Activated T-cell treated with anti-CD3 and anti-CD28 coated beads for 48 hours (primary cell): Measurements from ENCODE around the gene CNTRL.

Experiments
- DNase-seq: peaks from one replicate; pipeline ENCODE4 v3.0.0-alpha.2; 2020; ENCODE audit warnings: low read depth

The CNTRL gene

DNA sequence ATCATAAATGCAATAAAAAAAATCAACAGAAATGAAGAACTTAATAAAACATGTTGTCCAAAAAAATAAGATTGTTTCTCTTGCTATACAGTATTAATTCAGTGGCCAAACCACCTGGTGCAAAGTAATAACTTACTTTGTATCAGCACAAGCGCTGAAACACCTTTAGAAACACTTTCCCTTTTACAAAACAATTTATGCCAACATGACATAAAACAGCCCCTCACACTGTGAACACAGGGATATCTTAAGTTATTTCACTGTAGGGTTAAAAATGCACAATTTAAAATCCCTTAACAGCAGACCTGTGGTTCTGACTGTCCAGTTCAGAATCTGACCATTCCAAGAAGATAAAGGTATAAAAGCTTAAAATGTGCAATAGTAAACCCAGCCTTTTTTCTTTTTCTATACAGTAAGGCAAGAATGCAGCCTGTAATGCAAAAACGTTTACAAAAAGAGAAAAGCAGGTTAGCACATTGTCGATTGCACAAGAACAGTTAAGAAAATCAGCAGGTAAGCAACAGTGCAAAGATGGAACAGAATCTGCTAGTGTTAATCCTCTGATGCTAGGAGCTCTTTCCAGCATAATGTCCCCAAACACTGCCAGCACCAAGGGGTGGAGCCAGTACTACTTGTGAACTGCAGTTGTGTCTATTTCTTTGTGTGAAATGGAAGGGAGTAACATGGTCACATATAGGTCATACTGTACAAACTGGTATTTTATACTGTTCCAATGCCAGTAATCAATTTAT, 105.4 kb downstream of the CNTRL start:
- no peak for DNase-seq

GRCh38 chr9:121182101-121182836, 107.5 kb downstream of the CNTRL start:
- no peak for DNase-seq

- no peak for DNase-seq
Measured at GRCh38 chr9:121182989-121183388, 108.2 kb downstream of the CNTRL start.

DNA sequence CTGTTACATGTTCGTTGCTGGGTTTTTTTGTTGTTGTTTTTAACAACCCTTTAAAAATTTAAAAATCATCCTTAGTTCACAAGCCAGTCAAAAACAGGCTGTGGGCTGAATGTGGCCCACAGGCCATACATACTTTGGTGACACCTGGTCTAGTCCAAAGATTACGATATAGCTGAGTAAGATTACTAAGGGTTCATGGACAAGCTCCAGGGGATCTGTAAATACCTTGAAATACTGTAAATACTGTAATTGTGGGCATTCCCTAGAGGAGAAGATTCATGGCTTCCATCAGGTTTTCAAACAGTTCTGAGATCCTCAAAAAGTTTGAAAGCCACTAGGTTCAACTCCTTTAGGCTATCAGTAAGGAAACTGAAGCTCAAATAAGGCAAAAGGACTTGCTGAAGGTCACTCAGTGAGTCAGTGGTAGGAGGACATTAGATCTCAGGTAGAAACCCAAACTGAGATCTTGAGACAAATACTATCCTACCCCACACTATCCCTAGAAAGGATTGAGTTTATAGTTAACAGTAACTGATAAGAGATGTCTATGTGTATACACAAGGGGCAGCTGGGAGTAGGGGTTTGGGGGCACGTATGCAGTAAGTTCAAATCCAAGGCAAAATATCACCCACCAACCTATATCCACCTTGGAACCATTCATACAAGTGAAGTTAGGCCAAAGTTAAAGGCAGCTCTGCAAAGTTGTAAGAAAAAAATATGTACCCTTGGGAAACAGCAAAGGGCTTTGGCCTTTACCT, 109.1 kb downstream of the CNTRL start:
- DNase-seq: no peak

GRCh38 chr9:121184463-121184862, 109.7 kb downstream of the CNTRL start:
- DNase-seq: no peak

- no peak for DNase-seq
Measured at GRCh38 chr9:121185178-121185745, 110.5 kb downstream of the CNTRL start.

DNA sequence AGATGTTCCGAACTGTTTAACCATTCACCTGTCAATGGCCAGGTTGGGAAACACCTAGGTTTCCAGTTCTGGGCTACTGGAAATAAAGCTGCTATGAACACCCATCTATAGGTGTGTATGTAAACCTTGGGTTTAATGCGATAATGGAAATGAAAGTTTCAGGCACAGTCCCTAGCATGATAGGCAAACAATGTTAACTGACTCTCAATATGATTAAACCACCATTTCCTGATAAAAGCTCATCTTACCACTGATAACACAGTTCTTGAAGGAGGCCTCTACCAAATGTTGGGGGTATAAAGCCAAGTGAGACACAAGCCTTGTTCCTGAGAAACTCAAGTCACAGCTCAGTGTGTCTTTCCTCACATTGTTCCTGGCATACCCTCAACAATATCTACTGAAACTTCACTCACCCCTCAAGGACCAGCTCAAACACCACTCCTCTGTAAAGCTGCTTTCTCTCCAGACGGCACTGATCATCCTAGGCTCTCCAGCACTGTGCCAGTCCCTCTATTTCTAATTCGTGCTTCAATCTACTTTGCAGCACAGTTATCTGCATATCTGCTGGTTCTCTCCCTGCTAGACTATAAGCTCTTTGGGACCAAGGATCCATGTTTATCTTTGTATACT, 111.1 kb downstream of the CNTRL start:
- no peak for DNase-seq

GRCh38 chr9:121187636-121188305, 113.0 kb downstream of the CNTRL start:
- no peak for DNase-seq

- DNase-seq: no peak
Measured at GRCh38 chr9:121189006-121189405, 114.3 kb downstream of the CNTRL start.

- DNase-seq: no peak
Measured at GRCh38 chr9:121189660-121190059, 114.9 kb downstream of the CNTRL start.

DNA sequence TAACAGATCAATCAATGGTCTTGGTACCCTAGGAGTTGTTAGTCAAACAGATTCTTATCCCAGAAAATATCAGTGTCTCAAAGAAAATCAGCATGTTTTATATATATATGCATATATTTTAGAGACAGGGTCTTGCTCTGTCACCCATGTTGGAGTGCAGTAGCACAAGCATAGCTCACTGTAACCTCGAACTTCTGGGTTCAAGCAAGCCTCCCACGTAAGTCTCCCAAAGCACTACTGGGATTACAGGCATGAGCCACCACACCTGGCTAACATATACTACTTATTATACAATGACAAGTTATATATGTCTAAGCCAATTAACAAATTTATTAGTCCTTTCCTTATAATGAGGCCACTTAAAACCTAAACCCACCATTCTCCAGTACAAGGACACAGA, 116.5 kb downstream of the CNTRL start:
- DNase-seq: no peak

DNA sequence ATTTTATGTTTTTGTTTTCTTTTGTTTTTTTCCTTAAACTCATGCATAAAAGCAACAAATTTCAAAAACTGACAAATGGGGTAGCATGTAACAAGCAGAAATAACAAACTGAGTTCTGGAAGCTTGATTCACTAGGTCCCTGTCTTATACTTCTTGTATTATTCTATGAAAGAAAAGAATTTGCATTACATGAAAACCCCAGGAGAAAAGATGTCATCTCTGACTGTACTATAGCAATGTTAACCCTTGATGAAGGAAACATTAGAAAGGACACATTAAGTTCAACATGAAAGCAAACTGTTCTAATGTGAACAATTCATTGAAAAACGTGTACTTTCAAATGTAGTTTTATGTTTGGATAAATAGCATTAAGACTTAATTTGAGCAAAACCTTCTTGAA, 117.8 kb downstream of the CNTRL start:
- DNase-seq: no peak

DNA sequence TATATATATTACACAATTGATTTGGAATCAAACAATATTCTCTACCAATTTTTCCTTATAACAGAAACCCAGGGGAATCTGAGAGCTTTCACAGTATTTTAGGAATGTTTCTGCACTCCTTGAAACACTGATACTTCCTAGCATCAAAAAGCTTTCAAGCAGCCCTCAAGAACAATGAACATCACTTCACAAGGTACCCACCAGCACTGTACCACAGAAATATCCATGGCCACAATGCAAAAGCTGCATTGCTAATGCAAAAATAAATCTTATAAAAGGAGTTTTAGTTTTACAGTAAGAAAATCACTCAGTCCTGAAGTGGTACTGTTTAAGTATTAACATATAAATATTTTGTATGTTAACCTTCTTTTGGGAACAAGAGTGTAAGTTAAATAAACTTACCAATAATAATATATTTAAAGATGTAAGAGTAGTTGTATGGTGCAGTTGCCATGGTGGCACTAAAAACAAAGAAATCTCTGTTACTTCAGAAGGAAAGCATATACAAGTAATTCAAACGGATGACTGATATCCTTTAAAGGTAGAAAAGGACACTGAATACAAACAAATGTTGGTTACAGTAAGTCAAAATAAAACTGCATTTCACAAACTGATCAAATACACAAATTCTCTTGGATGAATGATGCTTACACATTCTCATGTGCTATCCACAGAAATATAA, 118.3 kb downstream of the CNTRL start:
- DNase-seq: no peak

DNA sequence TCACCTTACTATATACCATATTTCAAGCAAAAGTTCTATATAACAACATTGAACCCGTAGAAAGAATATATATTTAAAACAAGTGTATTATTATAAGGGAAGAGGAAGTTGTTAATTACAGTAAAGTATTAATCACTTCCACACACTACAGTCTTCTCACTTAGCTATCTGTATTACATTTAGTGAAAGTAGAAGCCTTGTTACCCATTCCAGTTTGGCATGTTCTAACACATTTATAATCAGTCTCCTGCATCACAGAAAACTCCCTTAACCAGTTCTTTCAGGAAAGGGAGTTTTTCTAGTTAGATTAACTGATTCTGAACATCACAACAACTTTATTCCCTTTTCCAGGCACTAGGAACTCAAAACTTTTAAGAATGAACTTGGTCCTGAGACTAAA, 120.0 kb downstream of the CNTRL start:
- DNase-seq: no peak

DNA sequence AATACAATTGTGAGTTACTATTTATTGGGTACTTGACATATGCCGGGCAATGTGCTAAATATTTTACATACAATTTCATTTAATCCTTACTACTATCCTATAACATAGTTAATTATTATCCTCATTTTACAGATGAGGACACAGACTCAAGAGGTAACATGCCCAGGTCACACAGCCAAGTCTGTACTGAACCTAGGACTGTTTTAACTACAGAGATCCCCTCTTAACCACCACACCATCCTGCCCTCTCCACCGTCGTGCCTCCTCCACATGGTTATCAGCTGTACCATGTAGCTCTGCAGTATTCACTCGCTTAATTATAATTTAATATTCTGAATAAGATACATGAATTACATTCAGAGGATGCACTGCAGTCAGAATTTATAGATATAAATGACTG, 121.6 kb downstream of the CNTRL start:
- no peak for DNase-seq

- no peak for DNase-seq
Measured at GRCh38 chr9:121197132-121197531, 122.4 kb downstream of the CNTRL start.

DNA sequence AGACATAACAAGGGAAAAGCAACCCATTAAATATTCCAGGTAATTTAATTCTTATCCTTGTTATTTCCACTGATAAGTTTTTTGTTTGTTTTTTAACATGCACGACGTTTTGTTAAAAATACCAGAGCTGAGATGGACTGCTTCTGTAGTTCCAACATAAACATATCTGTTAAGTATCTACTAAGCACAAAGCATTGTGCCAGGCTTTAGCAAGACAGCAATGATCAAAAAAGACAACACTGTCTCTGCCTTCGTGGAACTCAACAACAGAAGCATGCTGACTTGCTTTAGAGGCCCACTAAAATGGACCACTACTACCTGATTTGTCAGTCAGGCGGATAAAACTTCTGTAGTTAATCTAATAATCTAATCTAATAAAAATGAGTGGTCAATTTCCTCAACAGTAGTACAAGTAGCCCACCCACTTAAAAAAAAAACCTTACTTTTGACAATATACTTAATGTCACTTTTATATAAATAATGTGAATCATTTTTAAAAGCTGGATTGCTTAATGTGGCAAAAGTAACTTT, 123.8 kb downstream of the CNTRL start:
- no peak for DNase-seq

DNA sequence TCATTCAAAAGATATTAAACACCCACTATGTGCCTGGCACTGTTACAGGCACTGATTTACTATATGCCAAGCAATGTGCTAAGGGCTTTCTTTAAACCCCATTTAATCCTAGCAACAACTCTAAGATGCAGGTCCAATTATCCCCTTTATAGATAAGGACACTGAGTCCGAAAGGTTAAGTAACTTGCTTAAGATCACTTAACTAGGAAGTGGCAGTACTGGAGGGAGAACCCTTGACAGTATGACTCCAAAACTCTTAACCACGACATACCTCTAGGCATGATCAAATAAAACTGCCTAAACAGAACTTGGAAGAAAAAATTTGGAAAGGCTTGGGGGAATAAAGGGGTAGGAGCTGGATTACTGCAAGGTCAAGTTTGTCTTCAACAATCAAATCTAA, 125.2 kb downstream of the CNTRL start:
- DNase-seq: no peak

- DNase-seq: no peak
Measured at GRCh38 chr9:121200356-121200755, 125.6 kb downstream of the CNTRL start.

DNA sequence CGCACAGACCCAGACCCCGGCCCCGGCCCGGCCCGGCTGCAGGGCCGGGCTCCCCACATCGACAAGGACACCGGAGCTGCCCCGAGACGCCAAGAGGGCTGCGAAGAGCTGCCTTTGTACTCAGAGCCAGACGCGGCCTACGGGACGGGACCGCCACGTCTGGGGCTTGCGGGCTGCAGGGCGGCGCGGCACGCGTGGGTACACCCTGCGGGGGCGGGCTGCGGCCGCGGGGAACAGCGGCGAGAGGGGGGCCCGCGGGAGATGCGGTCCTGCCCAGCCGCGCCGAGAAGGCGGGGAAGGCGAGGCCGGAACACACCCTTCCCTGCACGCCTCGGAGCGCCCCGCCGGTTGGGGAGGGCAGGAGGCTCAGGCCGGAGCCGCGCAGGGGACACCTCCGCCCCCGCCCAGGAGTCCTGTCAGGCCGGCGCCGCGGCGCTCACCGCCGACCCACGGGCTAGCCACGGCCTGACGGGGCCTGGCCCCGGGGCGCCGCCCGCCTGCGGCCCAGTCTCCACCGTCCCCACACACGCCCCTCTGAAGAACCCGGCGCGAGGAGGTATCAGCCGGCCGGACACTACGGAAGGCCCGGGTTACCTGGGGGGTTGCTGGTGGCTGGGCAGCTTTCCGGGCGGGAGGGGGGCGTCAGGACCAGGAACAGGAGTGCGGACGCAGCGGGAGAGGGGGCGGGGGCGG, 126.4 kb downstream of the CNTRL start:
- DNase-seq: peak; percentile 33
